ENCODE measurements around the gene GNAZ.

GNAZ gene

GRCh38 chr22:23095733-23096342 is 25.5 kb downstream of the GNAZ start:
- no peak for DNase-seq (ENCODE audit: low read depth)
- TF ChIP-seq POLR2A (IDR thresholded peaks at IDR 0.05; ENCODE audit: extremely low read depth, insufficient read length) (no peak), MAX (IDR thresholded peaks at IDR 0.05; ENCODE audit: low read depth, low read length) (no peak), MYC (IDR thresholded peaks at IDR 0.05; ENCODE audit: low read depth, low read length) (no peak), CTCF (IDR thresholded peaks at IDR 0.05; ENCODE audit: low read depth, low read length) (no peak)
- H3K4me3 ChIP-seq (ENCODE audit: low read depth, low read length), result no peak overlapping the region

GRCh38 chr22:23097412-23098229 is 27.3 kb downstream of the GNAZ start:
- DNase-seq (ENCODE audit: low read depth), result no peak
- no peak overlapping the region for H3K4me3 ChIP-seq (ENCODE audit: low read depth, low read length)
- TF ChIP-seq CTCF (IDR thresholded peaks at IDR 0.05; ENCODE audit: low read depth, low read length) (no peak), POLR2A (IDR thresholded peaks at IDR 0.05; ENCODE audit: extremely low read depth, insufficient read length) (no peak), MYC (IDR thresholded peaks at IDR 0.05; ENCODE audit: low read depth, low read length) (no peak), MAX (IDR thresholded peaks at IDR 0.05; ENCODE audit: low read depth, low read length) (no peak)

- TF ChIP-seq MYC (IDR thresholded peaks at IDR 0.05; ENCODE audit: low read depth, low read length) (no peak), MAX (IDR thresholded peaks at IDR 0.05; ENCODE audit: low read depth, low read length) (no peak), POLR2A (IDR thresholded peaks at IDR 0.05; ENCODE audit: extremely low read depth, insufficient read length) (no peak), CTCF (IDR thresholded peaks at IDR 0.05; ENCODE audit: low read depth, low read length) (no peak)
- no peak overlapping the region for H3K4me3 ChIP-seq (ENCODE audit: low read depth, low read length)
- no peak for DNase-seq (ENCODE audit: low read depth)
These were observed 27.9 kb downstream of the GNAZ start for GRCh38 chr22:23098230-23098705.

GRCh38 chr22:23098718-23099530 is 28.6 kb downstream of the GNAZ start:
- no peak overlapping the region for H3K4me3 ChIP-seq (ENCODE audit: low read depth, low read length)
- no peak for DNase-seq (ENCODE audit: low read depth)
- no peak for TF ChIP-seq CTCF (IDR thresholded peaks at IDR 0.05; ENCODE audit: low read depth, low read length)
- no peak for TF ChIP-seq MYC (IDR thresholded peaks at IDR 0.05; ENCODE audit: low read depth, low read length)
- no peak for TF ChIP-seq MAX (IDR thresholded peaks at IDR 0.05; ENCODE audit: low read depth, low read length)
- TF ChIP-seq POLR2A (IDR thresholded peaks at IDR 0.05; ENCODE audit: extremely low read depth, insufficient read length), result no peak

DNA sequence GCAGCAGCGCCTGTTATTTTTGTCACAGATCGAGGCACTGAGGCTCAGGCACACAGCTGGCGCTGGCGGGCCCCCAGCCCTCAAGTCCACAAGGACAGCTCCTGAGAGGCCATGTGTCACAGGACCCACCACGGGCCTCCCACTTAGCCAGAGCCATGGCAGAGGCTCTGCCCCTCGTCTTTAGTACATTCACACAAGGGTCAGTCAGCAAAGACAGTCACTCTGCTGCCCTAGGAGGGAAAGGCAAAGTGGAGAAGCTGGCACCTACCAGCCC is 29.1 kb downstream of the GNAZ start:
- TF ChIP-seq MAX (IDR thresholded peaks at IDR 0.05; ENCODE audit: low read depth, low read length) (no peak), MYC (IDR thresholded peaks at IDR 0.05; ENCODE audit: low read depth, low read length) (no peak), POLR2A (IDR thresholded peaks at IDR 0.05; ENCODE audit: extremely low read depth, insufficient read length) (no peak), CTCF (IDR thresholded peaks at IDR 0.05; ENCODE audit: low read depth, low read length) (no peak)
- H3K4me3 ChIP-seq (ENCODE audit: low read depth, low read length), result no peak overlapping the region
- no peak for DNase-seq (ENCODE audit: low read depth)

Measured in NB4 (cell line).